Adrenal gland (tissue), 12 donors: ENCODE results near the gene SNAP23. TPM values are rescaled to one million over a fixed set of nuclear protein-coding genes. Genes with fewer than 3 reads are reported as not detected.

Source experiments
- DNase-seq, 7 donors: peaks; one replicate each; pipeline ENCODE4 v3.0.0-alpha.2; 2019 to 2020
- H3K27ac ChIP-seq, 5 donors: fragments of 200-600 bp; sonication (generic) in 4 of 5; 1 replicate in 3 of 5; 2 replicates in 2 of 5; pipeline versions ENCODE4 v1.5.1 to v1.8.0; 2016 to 2020; ENCODE audit warnings: mild to moderate bottlenecking in 1 of 5
- H3K27me3 ChIP-seq: fragments of 200-600 bp; 2 replicates; pipeline ENCODE4 v1.8.0; 2021
- H3K36me3 ChIP-seq, 2 donors: fragments of 200-600 bp; replicated peaks in 1 of 2; 1 replicate in 1 of 2; 2 replicates in 1 of 2; pipeline versions ENCODE4 v1.5.1 to v1.8.0; 2018 to 2022
- H3K4me1 ChIP-seq, 2 donors: fragments of 200-600 bp; replicated peaks in 1 of 2; 1 replicate in 1 of 2; 2 replicates in 1 of 2; pipeline versions ENCODE4 v1.5.1 to v1.8.0; 2018 to 2021
- H3K4me3 ChIP-seq, 4 donors: fragments of 200-600 bp; sonication (generic) in 3 of 4; one replicate each; pipeline ENCODE4 v1.5.1; 2016 to 2018
- H3K9me3 ChIP-seq, 3 donors: fragments of 200-600 bp; sonication (generic) in 1 of 3; replicated peaks in 1 of 3; 1 replicate in 2 of 3; 2 replicates in 1 of 3; pipeline versions ENCODE4 v1.5.1 to v1.8.0; 2016 to 2021
- CTCF ChIP-seq, 6 experiments: fragments of 450-650 bp in 4 of 6; fragments of 200-600 bp in 2 of 6; sonication (generic) in 1 of 6; IDR thresholded peaks; 1 replicate in 5 of 6; 2 replicates in 1 of 6; pipeline versions ENCODE4 v1.5.1 to v1.8.0; 2016 to 2021; ENCODE audit warnings: antibody characterized with exemption in 6 of 6, mild to moderate bottlenecking in 2 of 6, moderate library complexity in 1 of 6
- POLR2A ChIP-seq, 2 donors: fragments of 450-650 bp; IDR thresholded peaks; one replicate each; pipeline ENCODE4 v1.6.1; 2017; ENCODE audit warnings: antibody characterized with exemption in 2 of 2, mild to moderate bottlenecking in 2 of 2, moderate library complexity in 1 of 2
- WGBS, 4 donors: extraction: QIAGEN DNeasy Blood & Tissue Kit in 2 of 4; methylation state at CpG; one replicate each; pipeline versions ENCODE4 v1.1.5 to v1.1.7; 2013 to 2017; 5-methylcytosine and 5-hydroxymethylcytosine counted together
- intact Hi-C, 2 donors: fragments of 100-400 bp; cut with DNase I; formaldehyde crosslinking; loops; one replicate each; pipeline versions ENCODE4 v1.14.1 to v1.15.0; 2022 to 2023
- polyA plus RNA-seq, 3 donors: library from polyadenylated mRNA; stranded (reverse); fragments of 200-250 nt in 2 of 3; fragments of 350-450 nt in 1 of 3; fragmentation: Illumina TruSeq in 1 of 3; extraction: RNeasy Lipid Tissue Mini Kit (QIAGEN cat#74804) in 1 of 3; gene quantifications; one replicate each; pipeline ENCODE4 v1.2.3, GENCODE V29; 2013 to 2014
- total RNA-seq, 9 donors: library from RNA; depleted of rRNA in 4 of 9; stranded (reverse); fragments of >200 nt in 4 of 9; fragments of 120-200 nt in 1 of 9; fragmentation: NEBNext Ultra II Directional in 1 of 9; extraction: Animal tissue kit (Norgen Biotek cat#: 25700) in 1 of 9; gene quantifications; one replicate each; pipeline versions ENCODE4 v1.1.0 to v1.2.4, GENCODE V29; 2013 to 2023
- donor health status: healthy with polysubstance abuse.
- donor health status: Bipolar disorder and iron deficiency.
- donor health status: DM: yes; HTN: yes; CAD: no.
- donor health status: DM: no; HTN: no; CAD: no.
- donor health status: DM: no; HTN: no; CAD: no.
- donor health status: DM: yes; HTN: yes; CAD: no.

The SNAP23 gene
- total and polyA plus RNA-seq, 12 donors, result 44.7 to 88.2 (median 60.1) TPM

- intact Hi-C loops, result no loop called here
These were observed 15.0 kb downstream of the SNAP23 start for GRCh38 chr15:42510258-42511006.

GRCh38 chr15:42511007-42511391 lies 15.6 kb downstream of the SNAP23 start:
- DNase-seq, result no peak
- peaks cover 0 to 17% of the 10 kb centered on the region in 2 donors for H3K36me3 ChIP-seq
- peak overlapping the region in 1 of 4 donors; percentile 31 for H3K4me3 ChIP-seq
- TF ChIP-seq POLR2A (IDR thresholded peaks at IDR 0.05), result peak in 1 of 2 donors; percentile 12
- no peak for TF ChIP-seq CTCF (IDR thresholded peaks at IDR 0.05)
- 16 to 21% (median 19%) methylated on average over 4 of the region's 4 CpGs for WGBS, 4 donors
- H3K4me1 ChIP-seq, result peaks cover 30 to 37% of the 10 kb centered on the region in 2 donors
- no peaks in the 10 kb centered on the region for H3K9me3 ChIP-seq
- peak overlapping the region; percentile 4 to 77 (median 46) for H3K27ac ChIP-seq
- intact Hi-C loops, result no loop called here
- H3K27me3 ChIP-seq, result no peaks in the 10 kb centered on the region

More at GRCh38 chr15:42510258-42511006, 15.0 kb downstream of the SNAP23 start:
- WGBS, 4 donors, result 78 to 82% (median 78%) methylated on average over 4 of the region's 4 CpGs
- TF ChIP-seq POLR2A (IDR thresholded peaks at IDR 0.05), result no peak
- TF ChIP-seq CTCF (IDR thresholded peaks at IDR 0.05), result no peak
- peak overlapping the region in 1 of 4 donors; percentile 31 for H3K4me3 ChIP-seq
- no peaks in the 10 kb centered on the region for H3K9me3 ChIP-seq
- no peaks in the 10 kb centered on the region for H3K27me3 ChIP-seq
- H3K36me3 ChIP-seq, result peaks cover 0 to 11% of the 10 kb centered on the region in 2 donors
- H3K27ac ChIP-seq, result peak overlapping the region; percentile 4 to 77 (median 46)
- peak in 1 of 7 donors; percentile 18 for DNase-seq
- peaks cover 30 to 37% of the 10 kb centered on the region in 2 donors for H3K4me1 ChIP-seq

GRCh38 chr15:42523331-42523730 lies 27.9 kb downstream of the SNAP23 start:
- H3K27me3 ChIP-seq, result no peaks in the 10 kb centered on the region
- H3K36me3 ChIP-seq, result peaks cover 0 to 49% of the 10 kb centered on the region in 2 donors
- H3K27ac ChIP-seq, result no peak overlapping the region
- intact Hi-C loops, result no loop called here
- no peak for DNase-seq
- no peak overlapping the region for H3K4me3 ChIP-seq
- H3K4me1 ChIP-seq, result no peaks in the 10 kb centered on the region
- WGBS, 4 donors, result 79 to 96% (median 88%) methylated on average over 2 of the region's 2 CpGs
- no peaks in the 10 kb centered on the region for H3K9me3 ChIP-seq
- TF ChIP-seq CTCF (IDR thresholded peaks at IDR 0.05) (no peak), POLR2A (IDR thresholded peaks at IDR 0.05) (no peak)

- no peak for TF ChIP-seq CTCF (IDR thresholded peaks at IDR 0.05)
- TF ChIP-seq POLR2A (IDR thresholded peaks at IDR 0.05), result no peak
- Histone ChIP-seq H3K4me1 (no peaks in the 10 kb centered on the region), H3K36me3 (peaks cover 0 to 53% of the 10 kb centered on the region in 2 donors), H3K27me3 (no peaks in the 10 kb centered on the region), H3K9me3 (no peaks in the 10 kb centered on the region), H3K27ac (no peak overlapping the region), H3K4me3 (no peak overlapping the region)
- intact Hi-C loops, result no loop called here
- DNase-seq, result no peak
- WGBS, 4 donors, result 89 to 98% (median 94%) methylated on average over 3 of the region's 3 CpGs
These were observed 33.5 kb downstream of the SNAP23 start for GRCh38 chr15:42528970-42529369.
